ENCODE results near the gene CHRM4. TPM values are rescaled to one million over a fixed set of nuclear protein-coding genes. Genes with fewer than 3 reads are reported as not detected.

Gene CHRM4
- total RNA-seq, 1 donor from 2014 or later, result 0.37 TPM

DNA sequence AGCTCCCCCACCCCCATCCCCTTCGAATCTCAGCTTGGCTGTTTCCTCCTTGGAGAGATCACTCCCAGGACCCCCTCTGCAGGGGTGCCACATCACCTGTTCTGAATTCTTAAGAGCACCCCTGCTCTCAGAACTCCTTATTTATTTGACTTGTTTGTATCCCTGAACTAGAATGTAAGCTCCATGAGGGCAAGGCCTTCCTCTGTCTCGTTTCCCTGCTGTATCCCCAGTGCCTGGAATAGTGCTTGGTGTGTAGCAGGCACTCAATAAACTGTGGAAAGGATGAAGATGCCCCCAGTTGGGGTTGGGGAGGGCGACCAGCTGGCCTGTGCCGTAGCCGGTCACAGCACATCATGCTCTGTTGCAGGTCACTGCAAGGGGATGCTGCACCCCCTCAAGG is 13.7 kb downstream of the CHRM4 start:
- TF ChIP-seq, protein P1, sequence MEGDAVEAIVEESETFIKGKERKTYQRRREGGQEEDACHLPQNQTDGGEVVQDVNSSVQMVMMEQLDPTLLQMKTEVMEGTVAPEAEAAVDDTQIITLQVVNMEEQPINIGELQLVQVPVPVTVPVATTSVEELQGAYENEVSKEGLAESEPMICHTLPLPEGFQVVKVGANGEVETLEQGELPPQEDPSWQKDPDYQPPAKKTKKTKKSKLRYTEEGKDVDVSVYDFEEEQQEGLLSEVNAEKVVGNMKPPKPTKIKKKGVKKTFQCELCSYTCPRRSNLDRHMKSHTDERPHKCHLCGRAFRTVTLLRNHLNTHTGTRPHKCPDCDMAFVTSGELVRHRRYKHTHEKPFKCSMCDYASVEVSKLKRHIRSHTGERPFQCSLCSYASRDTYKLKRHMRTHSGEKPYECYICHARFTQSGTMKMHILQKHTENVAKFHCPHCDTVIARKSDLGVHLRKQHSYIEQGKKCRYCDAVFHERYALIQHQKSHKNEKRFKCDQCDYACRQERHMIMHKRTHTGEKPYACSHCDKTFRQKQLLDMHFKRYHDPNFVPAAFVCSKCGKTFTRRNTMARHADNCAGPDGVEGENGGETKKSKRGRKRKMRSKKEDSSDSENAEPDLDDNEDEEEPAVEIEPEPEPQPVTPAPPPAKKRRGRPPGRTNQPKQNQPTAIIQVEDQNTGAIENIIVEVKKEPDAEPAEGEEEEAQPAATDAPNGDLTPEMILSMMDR (conservative IDR thresholded peaks at IDR 0.05), result no peak
- no peak for DNase-seq (ENCODE audit: low read depth, low spot score)
- H3K9me3 Mint-ChIP-seq, result no peaks in the 10 kb centered on the region
- no peak overlapping the region for H3K27ac Mint-ChIP-seq (ENCODE audit: unreplicated experiment)
- H3K4me1 Mint-ChIP-seq, result peaks cover 12% of the 10 kb centered on the region
- H3K27me3 Mint-ChIP-seq (ENCODE audit: low read depth), result peaks cover 2% of the 10 kb centered on the region
- H3K4me3 Mint-ChIP-seq, result no peak overlapping the region
- no peaks in the 10 kb centered on the region for H3K36me3 Mint-ChIP-seq (ENCODE audit: low read depth)

DNA sequence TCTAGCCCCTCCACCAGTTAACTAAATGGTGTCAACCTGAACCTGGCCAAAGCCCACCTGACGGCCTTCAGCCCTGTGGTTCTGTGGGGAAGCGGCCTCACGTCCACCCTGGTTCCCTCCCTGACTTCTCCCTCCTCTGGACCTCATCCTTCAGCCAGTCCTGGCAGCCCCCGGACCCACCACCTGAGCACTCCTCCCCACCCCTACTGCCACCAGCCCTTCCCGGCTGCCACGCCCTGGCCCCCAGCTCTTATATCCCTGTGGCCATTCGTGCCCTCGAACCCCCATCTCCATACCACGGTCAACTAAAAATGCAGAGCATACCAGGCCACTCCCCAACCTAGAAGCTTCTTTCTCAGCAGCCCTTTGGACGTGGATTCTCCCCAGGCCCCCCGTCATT is 14.3 kb downstream of the CHRM4 start:
- Mint-ChIP-seq H3K27ac (ENCODE audit: unreplicated experiment) (no peak overlapping the region), H3K36me3 (ENCODE audit: low read depth) (no peaks in the 10 kb centered on the region), H3K27me3 (ENCODE audit: low read depth) (peaks cover 2% of the 10 kb centered on the region), H3K9me3 (no peaks in the 10 kb centered on the region), H3K4me3 (peak overlapping the region; percentile 34), H3K4me1 (peaks cover 11% of the 10 kb centered on the region)
- TF ChIP-seq, protein P1 (conservative IDR thresholded peaks at IDR 0.05), result no peak
- DNase-seq (ENCODE audit: low read depth, low spot score), result no peak

- peaks cover 11% of the 10 kb centered on the region for H3K4me1 Mint-ChIP-seq
- no peaks in the 10 kb centered on the region for H3K9me3 Mint-ChIP-seq
- peaks cover 2% of the 10 kb centered on the region for H3K27me3 Mint-ChIP-seq (ENCODE audit: low read depth)
- TF ChIP-seq, protein P1 (conservative IDR thresholded peaks at IDR 0.05), result no peak
- H3K27ac Mint-ChIP-seq (ENCODE audit: unreplicated experiment), result no peak overlapping the region
- no peak overlapping the region for H3K4me3 Mint-ChIP-seq
- DNase-seq (ENCODE audit: low read depth, low spot score), result no peak
- H3K36me3 Mint-ChIP-seq (ENCODE audit: low read depth), result no peaks in the 10 kb centered on the region
Measured at GRCh38 chr11:46376258-46377050, 15.1 kb downstream of the CHRM4 start.

DNA sequence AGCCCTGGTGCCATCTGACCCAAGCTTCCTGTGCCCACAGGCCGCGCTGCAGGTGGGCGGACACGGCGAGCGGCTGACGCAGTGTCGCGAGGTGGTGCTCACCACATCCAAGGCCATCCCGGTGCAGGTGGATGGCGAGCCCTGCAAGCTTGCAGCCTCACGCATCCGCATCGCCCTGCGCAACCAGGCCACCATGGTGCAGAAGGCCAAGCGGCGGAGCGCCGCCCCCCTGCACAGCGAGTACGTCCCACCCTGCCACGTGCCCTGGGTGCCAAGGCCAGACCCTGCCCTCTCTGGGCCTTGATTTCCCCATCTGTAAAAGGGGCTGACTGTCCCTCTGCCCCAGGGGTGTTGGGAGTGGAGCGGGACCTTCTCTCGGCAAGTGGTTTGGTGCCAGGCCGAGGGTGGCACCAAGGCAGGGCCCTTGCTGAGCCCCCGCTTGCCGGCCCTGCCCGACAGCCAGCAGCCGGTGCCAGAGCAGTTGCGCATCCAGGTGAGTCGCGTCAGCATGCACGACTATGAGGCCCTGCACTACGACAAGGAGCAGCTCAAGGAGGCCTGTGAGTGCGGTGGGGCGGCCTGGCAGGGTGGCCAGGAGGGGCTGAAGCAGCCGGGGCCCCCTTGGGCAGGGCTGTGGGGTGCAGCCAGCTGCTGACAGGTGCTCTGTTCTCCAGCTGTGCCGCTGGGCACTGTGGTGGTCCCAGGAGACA is 16.0 kb downstream of the CHRM4 start:
- Mint-ChIP-seq H3K4me1 (peaks cover 11% of the 10 kb centered on the region), H3K4me3 (no peak overlapping the region), H3K27me3 (ENCODE audit: low read depth) (peaks cover 2% of the 10 kb centered on the region), H3K9me3 (no peaks in the 10 kb centered on the region), H3K36me3 (ENCODE audit: low read depth) (no peaks in the 10 kb centered on the region), H3K27ac (ENCODE audit: unreplicated experiment) (no peak overlapping the region)
- no peak for DNase-seq (ENCODE audit: low read depth, low spot score)
- TF ChIP-seq, protein P1 (conservative IDR thresholded peaks at IDR 0.05), result no peak

GRCh38 chr11:46374815-46375214 is 16.8 kb downstream of the CHRM4 start:
- Mint-ChIP-seq H3K27ac (ENCODE audit: unreplicated experiment) (no peak overlapping the region), H3K9me3 (no peaks in the 10 kb centered on the region), H3K4me1 (peaks cover 13% of the 10 kb centered on the region), H3K4me3 (peak overlapping the region; percentile 31), H3K36me3 (ENCODE audit: low read depth) (no peaks in the 10 kb centered on the region), H3K27me3 (ENCODE audit: low read depth) (peaks cover 2% of the 10 kb centered on the region)
- TF ChIP-seq, protein P1 (conservative IDR thresholded peaks at IDR 0.05), result no peak
- DNase-seq (ENCODE audit: low read depth, low spot score), result no peak
